Measurements from ENCODE around the gene CYBA. TPM values are rescaled to one million over a fixed set of nuclear protein-coding genes. Genes with fewer than 3 reads are reported as not detected.

Gene CYBA
- total and polyA plus RNA-seq, 2 of the 13 experiments (the other 11 are each of a cell fraction or from before 2014, with no cell fraction given): 196 to 250 TPM

GRCh38 chr16:88649195-88649923 is 1.5 kb downstream of the CYBA start:
- H3K9me3 ChIP-seq (ENCODE audit: low read length): no peaks in the 10 kb centered on the region
- H4K20me1 ChIP-seq (ENCODE audit: insufficient read depth, low read length): peaks cover 14% of the 10 kb centered on the region; the same call in 1 of the 2 replicates
- peaks cover 18% of the 10 kb centered on the region for H3K79me2 ChIP-seq (ENCODE audit: insufficient read depth, low read length)
- BruUV-seq (replicated peaks): no TSS peak
- peak overlapping the region; percentile 86 for H3K9ac ChIP-seq (ENCODE audit: insufficient read depth, low read depth, low read length)
- 20% methylated on average over 14 of the region's 20 CpGs for WGBS (ENCODE audit: low lambda C conversion rate)
- peak overlapping the region; percentile 97 for H3K4me2 ChIP-seq (ENCODE audit: low read depth, low read length)
- no peaks in the 10 kb centered on the region for H3K27me3 ChIP-seq (ENCODE audit: control insufficient read depth in 1 of 2, insufficient read depth in 2 of 2, low read length in 2 of 2)
- ChIA-PET CTCF (ENCODE audit: low intra/inter-chr PET ratio, low total read pairs) (no interaction called here), POLR2A (interaction anchor here (0.6 to 5.2 kb wide), 12 partner anchors 9 to 79 kb away, joined by 3 to 51 read pairs (median 4); partner anchors contain the start of genes MVD and ZC3H18)
- intact Hi-C loops (cut with micrococcal nuclease; ENCODE audit: unreplicated experiment) (no loop called here), in situ Hi-C loops (cut with HindIII; ENCODE audit: extremely low pct_ligation_motif_present, low pct_unique_long_range_greater_than_20kb) (no loop called here)
- peak overlapping the region; percentile 88 for H3K27ac ChIP-seq (ENCODE audit: extremely low read length, insufficient read depth, low read length)
- peaks cover 2 to 11% of the 10 kb centered on the region in 2 experiments; a peak in 4 of 5 replicates for H3K36me3 ChIP-seq (replicated peaks in 1 of 2; ENCODE audit: control insufficient read depth in 1 of 2, insufficient read depth in 2 of 2, low read length in 2 of 2)
- H2AFZ ChIP-seq (ENCODE audit: low read length): no peak overlapping the region
- H3K4me1 ChIP-seq (ENCODE audit: insufficient read depth, low read length): peaks cover 27% of the 10 kb centered on the region
- H3K4me3 ChIP-seq (replicated peaks in 1 of 3; ENCODE audit: insufficient read depth in 1 of 3, low read depth in 2 of 3, low read length in 3 of 3): peak overlapping the region; percentile 66 to 100 (median 94)
- DNase-seq (ENCODE audit: low spot score) (peak; percentile 68), FAIRE-seq (peak; percentile 95), ATAC-seq (peak; percentile 7)
- TF ChIP-seq ZNF550 (CRISPR knock-in tag; IDR thresholded peaks at IDR 0.05; ENCODE audit: borderline replicate concordance): peak; percentile 15; the same call in 1 of the 2 replicates
- 0 out of 2 replicates have a peak, but pooled peaks have one; percentile 52 for TF ChIP-seq KLF15 (CRISPR knock-in tag; IDR thresholded peaks at IDR 0.05; ENCODE audit: borderline replicate concordance)
- 0 out of 2 replicates have a peak, but pooled peaks have one; percentile 83 for TF ChIP-seq NPAS2 (CRISPR knock-in tag; IDR thresholded peaks at IDR 0.05; ENCODE audit: borderline replicate concordance)
- no peak for TF ChIP-seq TFE3 (CRISPR knock-in tag; IDR thresholded peaks at IDR 0.05)
- 0 out of 2 replicates have a peak, but pooled peaks have one; percentile 49 for TF ChIP-seq ZNF839 (CRISPR knock-in tag; IDR thresholded peaks at IDR 0.05; ENCODE audit: borderline replicate concordance)
- TF ChIP-seq, protein P1, sequence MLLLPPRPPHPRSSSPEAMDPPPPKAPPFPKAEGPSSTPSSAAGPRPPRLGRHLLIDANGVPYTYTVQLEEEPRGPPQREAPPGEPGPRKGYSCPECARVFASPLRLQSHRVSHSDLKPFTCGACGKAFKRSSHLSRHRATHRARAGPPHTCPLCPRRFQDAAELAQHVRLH (CRISPR knock-in tag; IDR thresholded peaks at IDR 0.05; ENCODE audit: borderline replicate concordance, low read depth): peak; percentile 17; the same call in 1 of the 2 replicates
- TF ChIP-seq UBTF (CRISPR knock-in tag; IDR thresholded peaks at IDR 0.05): 0 out of 2 replicates have a peak, but pooled peaks have one; percentile 22
- TF ChIP-seq, protein P2, sequence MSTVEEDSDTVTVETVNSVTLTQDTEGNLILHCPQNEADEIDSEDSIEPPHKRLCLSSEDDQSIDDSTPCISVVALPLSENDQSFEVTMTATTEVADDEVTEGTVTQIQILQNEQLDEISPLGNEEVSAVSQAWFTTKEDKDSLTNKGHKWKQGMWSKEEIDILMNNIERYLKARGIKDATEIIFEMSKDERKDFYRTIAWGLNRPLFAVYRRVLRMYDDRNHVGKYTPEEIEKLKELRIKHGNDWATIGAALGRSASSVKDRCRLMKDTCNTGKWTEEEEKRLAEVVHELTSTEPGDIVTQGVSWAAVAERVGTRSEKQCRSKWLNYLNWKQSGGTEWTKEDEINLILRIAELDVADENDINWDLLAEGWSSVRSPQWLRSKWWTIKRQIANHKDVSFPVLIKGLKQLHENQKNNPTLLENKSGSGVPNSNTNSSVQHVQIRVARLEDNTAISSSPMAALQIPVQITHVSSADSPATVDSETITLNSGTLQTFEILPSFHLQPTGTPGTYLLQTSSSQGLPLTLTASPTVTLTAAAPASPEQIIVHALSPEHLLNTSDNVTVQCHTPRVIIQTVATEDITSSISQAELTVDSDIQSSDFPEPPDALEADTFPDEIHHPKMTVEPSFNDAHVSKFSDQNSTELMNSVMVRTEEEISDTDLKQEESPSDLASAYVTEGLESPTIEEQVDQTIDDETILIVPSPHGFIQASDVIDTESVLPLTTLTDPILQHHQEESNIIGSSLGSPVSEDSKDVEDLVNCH (CRISPR knock-in tag; IDR thresholded peaks at IDR 0.05): no peak
- TF ChIP-seq ZNF614 (CRISPR knock-in tag; IDR thresholded peaks at IDR 0.05; ENCODE audit: borderline replicate concordance): peak; percentile 33; the same call in 1 of the 2 replicates
- TF ChIP-seq MED8 (CRISPR knock-in tag; IDR thresholded peaks at IDR 0.05; ENCODE audit: insufficient replicate concordance): peak; percentile 57
